Measurements from ENCODE around the gene SLC38A3.

Gene SLC38A3

DNA sequence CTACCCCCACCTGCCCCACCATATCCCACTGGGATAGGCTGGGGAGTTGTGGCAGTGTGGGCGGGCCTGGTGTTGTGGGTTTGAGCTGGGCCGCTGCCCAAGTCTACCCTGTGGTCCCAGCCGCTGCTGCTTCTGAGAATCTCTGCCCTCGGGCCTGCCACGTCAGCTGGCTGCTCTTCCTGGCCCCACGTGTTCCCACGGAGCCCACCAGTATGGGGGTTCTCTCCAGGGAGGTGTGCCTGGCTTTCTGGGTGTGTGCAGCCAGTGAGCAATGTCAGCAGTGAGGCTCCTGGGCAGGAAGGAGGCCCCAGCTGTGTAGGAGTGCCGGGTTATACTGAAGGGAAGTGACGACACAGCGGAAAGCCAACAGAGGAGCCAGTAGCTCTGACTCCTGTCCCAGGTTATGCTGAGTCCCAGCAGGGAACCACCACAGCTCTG, 41.5 kb downstream of the SLC38A3 start:
- peak overlapping the region; percentile 59 for H3K27ac ChIP-seq (ENCODE audit: insufficient read depth, low read depth, low read length, poor library complexity, severe bottlenecking)
- no peaks in the 10 kb centered on the region for H3K27me3 ChIP-seq (ENCODE audit: control insufficient read depth, insufficient read depth, low read length, poor library complexity, severe bottlenecking)
- H3K4me3 ChIP-seq (ENCODE audit: insufficient read depth, low read depth, low read length), result no peak overlapping the region
- H3K4me1 ChIP-seq (ENCODE audit: control insufficient read depth, insufficient read depth, low read length), result peaks cover 54% of the 10 kb centered on the region
- 51 to 52% methylated on average over 10 of the region's 10 CpGs for WGBS, 2 experiments
- peaks cover 7% of the 10 kb centered on the region for H3K36me3 ChIP-seq (ENCODE audit: control insufficient read depth, insufficient read depth, low read length)
- H3K9me3 ChIP-seq (ENCODE audit: control insufficient read depth, low read length), result no peaks in the 10 kb centered on the region

DNA sequence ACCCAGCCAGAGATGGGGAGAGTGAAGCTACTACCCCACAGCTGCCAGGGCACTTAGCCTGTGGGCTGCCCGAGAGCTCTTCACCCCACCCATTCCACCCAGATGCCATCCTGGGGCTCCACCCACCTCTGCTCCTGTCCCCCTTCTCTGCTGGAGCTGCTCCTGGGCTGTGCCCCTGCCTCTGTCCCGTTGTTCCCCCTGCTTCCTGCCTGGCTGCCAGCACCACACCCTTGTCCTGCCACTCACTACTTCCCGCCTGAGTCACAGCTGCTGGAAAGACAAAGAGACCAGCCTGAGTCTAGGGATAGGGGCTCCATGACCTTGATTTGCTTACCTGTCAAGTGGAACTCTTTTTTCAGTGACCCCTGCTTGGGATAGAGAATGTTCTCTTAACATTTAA, 43.3 kb downstream of the SLC38A3 start:
- Histone ChIP-seq H3K9me3 (ENCODE audit: control insufficient read depth, low read length) (no peaks in the 10 kb centered on the region), H3K27ac (ENCODE audit: insufficient read depth, low read depth, low read length, poor library complexity, severe bottlenecking) (no peak overlapping the region), H3K4me3 (ENCODE audit: insufficient read depth, low read depth, low read length) (no peak overlapping the region), H3K27me3 (ENCODE audit: control insufficient read depth, insufficient read depth, low read length, poor library complexity, severe bottlenecking) (no peaks in the 10 kb centered on the region), H3K36me3 (ENCODE audit: control insufficient read depth, insufficient read depth, low read length) (peaks cover 25% of the 10 kb centered on the region), H3K4me1 (ENCODE audit: control insufficient read depth, insufficient read depth, low read length) (peaks cover 36% of the 10 kb centered on the region)
- WGBS, 2 experiments, result 77 to 82% methylated on average over 3 of the region's 3 CpGs

DNA sequence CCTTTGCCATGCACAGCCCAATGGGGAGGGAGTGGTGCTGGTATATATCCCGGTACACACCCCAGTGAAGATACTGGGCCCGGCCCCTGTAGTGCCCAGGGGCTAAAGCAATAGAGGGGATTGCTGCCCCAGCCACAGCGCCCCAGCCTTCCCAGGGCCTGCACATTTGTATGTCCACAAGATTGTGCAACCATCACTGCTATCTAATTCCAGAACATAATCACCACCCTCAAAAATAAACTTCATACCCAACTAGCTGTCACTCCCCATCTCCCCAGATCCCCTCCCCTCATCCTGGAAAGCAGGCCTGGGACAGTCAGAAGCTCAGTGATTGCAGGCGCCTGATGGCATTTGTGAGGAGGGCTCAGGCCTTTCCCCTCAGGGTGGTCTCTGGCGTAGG, 44.4 kb downstream of the SLC38A3 start:
- no peak overlapping the region for H3K4me3 ChIP-seq (ENCODE audit: insufficient read depth, low read depth, low read length)
- no peaks in the 10 kb centered on the region for H3K9me3 ChIP-seq (ENCODE audit: control insufficient read depth, low read length)
- H3K36me3 ChIP-seq (ENCODE audit: control insufficient read depth, insufficient read depth, low read length), result peaks cover 27% of the 10 kb centered on the region
- H3K27ac ChIP-seq (ENCODE audit: insufficient read depth, low read depth, low read length, poor library complexity, severe bottlenecking), result no peak overlapping the region
- no peaks in the 10 kb centered on the region for H3K27me3 ChIP-seq (ENCODE audit: control insufficient read depth, insufficient read depth, low read length, poor library complexity, severe bottlenecking)
- WGBS, 2 experiments, result 93 to 96% methylated on average over 5 of the region's 5 CpGs
- peaks cover 33% of the 10 kb centered on the region for H3K4me1 ChIP-seq (ENCODE audit: control insufficient read depth, insufficient read depth, low read length)

DNA sequence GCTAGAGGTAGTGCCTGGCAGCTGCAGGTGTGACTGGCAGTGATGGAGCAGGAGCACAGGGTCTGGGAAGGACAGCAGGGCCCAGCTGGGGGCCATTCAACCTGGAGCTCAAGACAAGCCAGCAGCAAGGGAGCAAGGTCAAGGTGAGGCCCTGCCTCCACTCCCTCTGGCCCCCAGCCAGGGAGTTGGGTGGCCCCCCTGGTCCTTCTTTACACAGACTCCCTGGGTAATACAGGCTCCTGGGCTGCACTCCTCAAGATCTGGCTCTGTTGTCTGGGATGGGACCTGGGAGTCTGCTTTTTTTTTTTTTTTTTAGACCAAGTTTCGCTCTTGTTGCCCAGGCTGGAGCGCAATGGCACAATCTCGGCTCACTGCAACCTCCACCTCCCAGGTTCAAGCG, 45.4 kb downstream of the SLC38A3 start:
- H3K27me3 ChIP-seq (ENCODE audit: control insufficient read depth, insufficient read depth, low read length, poor library complexity, severe bottlenecking), result no peaks in the 10 kb centered on the region
- peaks cover 29% of the 10 kb centered on the region for H3K36me3 ChIP-seq (ENCODE audit: control insufficient read depth, insufficient read depth, low read length)
- WGBS, 2 experiments, result 95 to 96% methylated on average over 4 of the region's 4 CpGs
- H3K4me1 ChIP-seq (ENCODE audit: control insufficient read depth, insufficient read depth, low read length), result peaks cover 24% of the 10 kb centered on the region
- H3K9me3 ChIP-seq (ENCODE audit: control insufficient read depth, low read length), result no peaks in the 10 kb centered on the region
- no peak overlapping the region for H3K4me3 ChIP-seq (ENCODE audit: insufficient read depth, low read depth, low read length)
- no peak overlapping the region for H3K27ac ChIP-seq (ENCODE audit: insufficient read depth, low read depth, low read length, poor library complexity, severe bottlenecking)

DNA sequence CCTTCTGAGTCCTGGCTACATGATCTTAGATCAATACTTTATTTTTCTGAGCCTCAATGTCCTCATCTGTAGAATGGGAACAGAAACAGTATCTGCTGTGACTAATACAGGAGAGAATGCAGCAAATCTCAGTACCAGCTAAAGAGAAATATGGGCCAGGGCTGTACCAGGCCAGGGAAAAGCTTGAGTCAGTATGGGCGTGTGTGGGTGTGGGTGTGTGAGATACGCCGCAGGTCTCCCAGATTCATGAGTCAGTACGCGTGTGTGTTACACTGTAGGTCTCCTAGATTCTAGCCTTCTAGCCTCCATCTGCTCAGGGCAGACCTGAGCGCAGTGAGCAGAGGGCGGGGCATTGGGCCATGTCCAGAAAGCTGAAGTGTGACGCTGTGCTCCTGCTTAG, 46.1 kb downstream of the SLC38A3 start:
- peaks cover 18% of the 10 kb centered on the region for H3K4me1 ChIP-seq (ENCODE audit: control insufficient read depth, insufficient read depth, low read length)
- H3K27ac ChIP-seq (ENCODE audit: insufficient read depth, low read depth, low read length, poor library complexity, severe bottlenecking), result no peak overlapping the region
- H3K36me3 ChIP-seq (ENCODE audit: control insufficient read depth, insufficient read depth, low read length), result peaks cover 33% of the 10 kb centered on the region
- 96% methylated on average over 8 of the region's 8 CpGs for WGBS, 2 experiments
- no peaks in the 10 kb centered on the region for H3K9me3 ChIP-seq (ENCODE audit: control insufficient read depth, low read length)
- no peak overlapping the region for H3K4me3 ChIP-seq (ENCODE audit: insufficient read depth, low read depth, low read length)
- H3K27me3 ChIP-seq (ENCODE audit: control insufficient read depth, insufficient read depth, low read length, poor library complexity, severe bottlenecking), result no peaks in the 10 kb centered on the region

DNA sequence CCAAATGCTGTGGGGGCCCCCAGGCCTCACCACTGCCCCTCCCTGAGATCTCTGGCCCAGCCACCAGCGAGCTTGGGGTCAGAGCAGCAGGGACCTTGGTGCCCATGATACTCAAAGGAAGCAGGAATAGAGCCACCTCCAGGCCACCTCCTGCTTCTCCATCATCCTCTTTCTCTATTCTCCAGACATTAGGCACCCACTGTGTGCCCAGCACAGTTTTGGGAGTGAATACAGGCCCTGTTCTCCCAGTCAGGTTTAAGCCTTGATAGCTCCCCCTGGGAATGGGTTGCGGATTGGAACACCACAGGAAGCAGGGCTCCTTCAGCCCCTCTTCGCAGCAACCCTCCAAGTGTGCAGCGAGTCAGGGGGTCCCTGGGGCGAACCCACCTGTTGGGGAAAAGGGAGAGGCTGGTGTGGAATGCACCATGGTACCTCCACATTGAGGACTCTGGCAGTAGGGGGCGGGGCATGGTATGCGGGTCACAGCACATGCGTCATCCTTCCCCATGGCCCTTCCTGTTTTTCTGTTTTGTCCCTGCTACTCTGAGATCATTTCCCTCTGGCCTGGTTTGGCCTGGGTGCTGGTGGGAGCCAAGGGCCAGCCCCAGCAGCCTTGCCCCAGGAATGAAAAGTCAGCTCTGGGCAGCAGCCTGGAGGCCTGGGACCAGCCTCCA, 49.6 kb downstream of the SLC38A3 start:
- H3K27ac ChIP-seq (ENCODE audit: insufficient read depth, low read depth, low read length, poor library complexity, severe bottlenecking), result no peak overlapping the region
- no peak overlapping the region for H3K4me3 ChIP-seq (ENCODE audit: insufficient read depth, low read depth, low read length)
- peaks cover 16% of the 10 kb centered on the region for H3K4me1 ChIP-seq (ENCODE audit: control insufficient read depth, insufficient read depth, low read length)
- 93 to 94% methylated on average over 8 of the region's 8 CpGs for WGBS, 2 experiments
- no peaks in the 10 kb centered on the region for H3K27me3 ChIP-seq (ENCODE audit: control insufficient read depth, insufficient read depth, low read length, poor library complexity, severe bottlenecking)
- peaks cover 43% of the 10 kb centered on the region for H3K36me3 ChIP-seq (ENCODE audit: control insufficient read depth, insufficient read depth, low read length)
- H3K9me3 ChIP-seq (ENCODE audit: control insufficient read depth, low read length), result no peaks in the 10 kb centered on the region

DNA sequence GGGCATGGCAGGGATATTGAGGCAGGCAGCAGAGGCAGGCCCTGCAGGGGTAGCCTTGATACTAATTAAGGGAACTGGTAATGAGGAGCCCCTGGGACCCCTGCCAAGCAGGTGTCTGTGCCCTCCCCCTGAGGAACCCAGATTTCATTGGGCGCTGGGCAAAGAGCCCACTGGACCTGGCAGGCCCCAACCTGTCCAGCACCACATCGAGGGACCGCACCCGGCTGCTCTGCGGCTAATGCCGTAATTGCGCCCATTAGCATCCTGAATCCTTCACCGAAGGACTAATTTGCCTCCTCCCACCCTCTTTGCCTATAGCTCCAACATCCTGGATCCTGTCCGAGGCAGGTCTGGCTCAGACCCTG, 50.2 kb downstream of the SLC38A3 start:
- H3K27ac ChIP-seq (ENCODE audit: insufficient read depth, low read depth, low read length, poor library complexity, severe bottlenecking), result no peak overlapping the region
- no peak overlapping the region for H3K4me3 ChIP-seq (ENCODE audit: insufficient read depth, low read depth, low read length)
- peaks cover 38% of the 10 kb centered on the region for H3K36me3 ChIP-seq (ENCODE audit: control insufficient read depth, insufficient read depth, low read length)
- H3K4me1 ChIP-seq (ENCODE audit: control insufficient read depth, insufficient read depth, low read length), result peaks cover 17% of the 10 kb centered on the region
- 96% methylated on average over 9 of the region's 9 CpGs for WGBS, 2 experiments
- no peaks in the 10 kb centered on the region for H3K9me3 ChIP-seq (ENCODE audit: control insufficient read depth, low read length)
- H3K27me3 ChIP-seq (ENCODE audit: control insufficient read depth, insufficient read depth, low read length, poor library complexity, severe bottlenecking), result no peaks in the 10 kb centered on the region

DNA sequence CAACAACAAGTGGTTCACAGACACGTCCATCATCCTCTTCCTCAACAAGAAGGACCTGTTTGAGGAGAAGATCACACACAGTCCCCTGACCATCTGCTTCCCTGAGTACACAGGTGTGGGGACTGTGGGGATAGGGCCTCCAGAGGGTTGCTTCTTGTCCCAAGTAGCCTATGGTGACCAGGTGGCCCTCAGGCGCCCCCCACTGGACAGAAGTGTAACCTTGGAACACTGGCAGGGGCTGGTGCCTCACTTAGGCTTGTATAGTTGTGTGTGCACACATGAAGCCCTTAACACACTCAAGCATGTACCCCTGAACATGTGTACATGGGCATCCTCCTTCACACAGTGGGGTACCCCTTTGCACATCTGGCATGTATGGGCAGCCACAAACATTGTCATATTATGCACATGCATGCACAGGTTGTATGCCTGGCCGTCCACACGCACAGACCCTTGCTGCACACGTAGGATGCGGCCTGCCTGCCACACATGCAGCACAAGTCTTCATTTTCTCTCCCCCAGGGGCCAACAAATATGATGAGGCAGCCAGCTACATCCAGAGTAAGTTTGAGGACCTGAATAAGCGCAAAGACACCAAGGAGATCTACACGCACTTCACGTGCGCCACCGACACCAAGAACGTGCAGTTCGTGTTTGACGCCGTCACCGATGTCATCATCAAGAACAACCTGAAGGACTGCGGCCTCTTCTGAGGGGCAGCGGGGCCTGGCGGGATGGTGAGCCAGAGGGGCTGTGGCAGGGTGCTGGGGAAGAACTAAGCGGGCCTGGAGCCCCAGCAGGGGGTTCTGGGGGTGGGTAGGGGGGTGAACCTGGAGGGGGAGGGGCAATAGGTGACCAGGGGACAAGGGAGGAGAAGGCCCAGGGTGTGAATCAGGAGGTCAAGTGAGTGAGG, 52.2 kb downstream of the SLC38A3 start:
- H3K27ac ChIP-seq (ENCODE audit: insufficient read depth, low read depth, low read length, poor library complexity, severe bottlenecking), result no peak overlapping the region
- WGBS, 2 experiments, result 91% methylated on average over 20 of the region's 20 CpGs
- H3K27me3 ChIP-seq (ENCODE audit: control insufficient read depth, insufficient read depth, low read length, poor library complexity, severe bottlenecking), result no peaks in the 10 kb centered on the region
- H3K36me3 ChIP-seq (ENCODE audit: control insufficient read depth, insufficient read depth, low read length), result peaks cover 29% of the 10 kb centered on the region
- peaks cover 31% of the 10 kb centered on the region for H3K4me1 ChIP-seq (ENCODE audit: control insufficient read depth, insufficient read depth, low read length)
- no peak overlapping the region for H3K4me3 ChIP-seq (ENCODE audit: insufficient read depth, low read depth, low read length)
- no peaks in the 10 kb centered on the region for H3K9me3 ChIP-seq (ENCODE audit: control insufficient read depth, low read length)

DNA sequence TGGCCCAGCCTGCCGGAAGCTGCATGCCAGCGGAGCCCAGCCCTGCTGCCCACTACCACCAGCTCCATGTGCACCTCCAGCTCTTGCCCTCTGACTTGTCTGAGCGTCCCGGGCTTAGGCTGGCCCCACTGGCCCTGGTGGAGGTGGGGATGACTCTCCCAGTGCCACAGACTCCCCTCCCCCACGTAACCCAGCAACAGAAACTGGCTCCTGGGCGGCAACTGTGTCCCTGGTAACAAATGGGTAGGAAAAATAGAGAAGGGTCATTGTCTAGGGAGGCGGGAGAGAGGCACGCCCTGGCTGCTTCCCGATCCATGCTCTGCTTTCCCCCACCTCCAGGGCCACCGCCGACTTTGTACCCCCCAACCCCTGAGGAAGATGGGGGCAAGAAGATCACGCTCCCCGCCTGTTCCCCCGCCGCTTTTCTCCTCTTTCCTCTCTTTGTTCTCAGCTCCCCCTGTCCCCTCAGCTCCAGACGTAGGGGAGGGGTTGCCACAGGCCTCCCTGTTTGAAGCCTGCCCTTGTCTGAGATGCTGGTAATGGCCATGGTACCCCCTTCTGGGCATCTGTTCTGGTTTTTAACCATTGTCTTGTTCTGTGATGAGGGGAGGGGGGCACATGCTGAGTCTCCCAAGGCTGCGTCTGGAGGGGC, 53.1 kb downstream of the SLC38A3 start:
- H3K4me1 ChIP-seq (ENCODE audit: control insufficient read depth, insufficient read depth, low read length), result peaks cover 36% of the 10 kb centered on the region
- no peaks in the 10 kb centered on the region for H3K9me3 ChIP-seq (ENCODE audit: control insufficient read depth, low read length)
- H3K4me3 ChIP-seq (ENCODE audit: insufficient read depth, low read depth, low read length), result no peak overlapping the region
- no peaks in the 10 kb centered on the region for H3K27me3 ChIP-seq (ENCODE audit: control insufficient read depth, insufficient read depth, low read length, poor library complexity, severe bottlenecking)
- H3K27ac ChIP-seq (ENCODE audit: insufficient read depth, low read depth, low read length, poor library complexity, severe bottlenecking), result peak overlapping the region; percentile 76
- WGBS, 2 experiments, result 91 to 92% methylated on average over 16 to 17 of the region's 17 CpGs
- H3K36me3 ChIP-seq (ENCODE audit: control insufficient read depth, insufficient read depth, low read length), result peaks cover 20% of the 10 kb centered on the region

DNA sequence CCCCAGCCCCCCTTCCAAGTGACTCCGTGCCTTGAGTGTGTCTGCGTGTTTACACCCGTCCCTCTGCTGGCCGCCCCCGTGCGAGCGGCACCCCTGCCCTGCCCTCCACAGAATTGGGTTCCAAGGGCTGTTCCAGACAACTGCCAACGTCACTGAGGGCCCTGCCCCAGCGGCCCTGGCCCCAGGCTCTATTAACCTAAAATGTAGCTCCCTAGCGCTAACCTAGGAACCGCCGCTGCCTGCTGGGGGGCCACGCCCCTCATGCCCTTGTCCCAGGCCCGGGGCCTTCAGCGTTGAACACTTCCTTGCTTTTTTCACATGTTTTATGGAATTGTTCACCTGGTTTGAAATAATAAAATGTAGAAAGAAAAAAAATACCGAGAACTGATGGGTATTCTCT, 53.9 kb downstream of the SLC38A3 start:
- H3K27me3 ChIP-seq (ENCODE audit: control insufficient read depth, insufficient read depth, low read length, poor library complexity, severe bottlenecking), result no peaks in the 10 kb centered on the region
- 90 to 91% methylated on average over 16 of the region's 16 CpGs for WGBS, 2 experiments
- peaks cover 18% of the 10 kb centered on the region for H3K36me3 ChIP-seq (ENCODE audit: control insufficient read depth, insufficient read depth, low read length)
- peaks cover 43% of the 10 kb centered on the region for H3K4me1 ChIP-seq (ENCODE audit: control insufficient read depth, insufficient read depth, low read length)
- no peak overlapping the region for H3K27ac ChIP-seq (ENCODE audit: insufficient read depth, low read depth, low read length, poor library complexity, severe bottlenecking)
- no peak overlapping the region for H3K4me3 ChIP-seq (ENCODE audit: insufficient read depth, low read depth, low read length)
- H3K9me3 ChIP-seq (ENCODE audit: control insufficient read depth, low read length), result no peaks in the 10 kb centered on the region
